Mucosa of gallbladder (tissue), 1 donor: ENCODE data around the gene S100A6. TPM values are rescaled to one million over a fixed set of nuclear protein-coding genes. Genes with fewer than 3 reads are reported as not detected.

Experiments used
- DNase-seq: peaks from one replicate; pipeline ENCODE4 v3.0.0-alpha.2; 2020; ENCODE audit warnings: low spot score
- total RNA-seq: library from RNA; stranded (reverse); gene quantifications from one replicate; pipeline ENCODE4 v1.2.1, GENCODE V29; 2021
- donor health status: DM: no; HTN: no; CAD: no.

S100A6 gene
- total RNA-seq, 1 donor from 2014 or later = 824 TPM

DNA sequence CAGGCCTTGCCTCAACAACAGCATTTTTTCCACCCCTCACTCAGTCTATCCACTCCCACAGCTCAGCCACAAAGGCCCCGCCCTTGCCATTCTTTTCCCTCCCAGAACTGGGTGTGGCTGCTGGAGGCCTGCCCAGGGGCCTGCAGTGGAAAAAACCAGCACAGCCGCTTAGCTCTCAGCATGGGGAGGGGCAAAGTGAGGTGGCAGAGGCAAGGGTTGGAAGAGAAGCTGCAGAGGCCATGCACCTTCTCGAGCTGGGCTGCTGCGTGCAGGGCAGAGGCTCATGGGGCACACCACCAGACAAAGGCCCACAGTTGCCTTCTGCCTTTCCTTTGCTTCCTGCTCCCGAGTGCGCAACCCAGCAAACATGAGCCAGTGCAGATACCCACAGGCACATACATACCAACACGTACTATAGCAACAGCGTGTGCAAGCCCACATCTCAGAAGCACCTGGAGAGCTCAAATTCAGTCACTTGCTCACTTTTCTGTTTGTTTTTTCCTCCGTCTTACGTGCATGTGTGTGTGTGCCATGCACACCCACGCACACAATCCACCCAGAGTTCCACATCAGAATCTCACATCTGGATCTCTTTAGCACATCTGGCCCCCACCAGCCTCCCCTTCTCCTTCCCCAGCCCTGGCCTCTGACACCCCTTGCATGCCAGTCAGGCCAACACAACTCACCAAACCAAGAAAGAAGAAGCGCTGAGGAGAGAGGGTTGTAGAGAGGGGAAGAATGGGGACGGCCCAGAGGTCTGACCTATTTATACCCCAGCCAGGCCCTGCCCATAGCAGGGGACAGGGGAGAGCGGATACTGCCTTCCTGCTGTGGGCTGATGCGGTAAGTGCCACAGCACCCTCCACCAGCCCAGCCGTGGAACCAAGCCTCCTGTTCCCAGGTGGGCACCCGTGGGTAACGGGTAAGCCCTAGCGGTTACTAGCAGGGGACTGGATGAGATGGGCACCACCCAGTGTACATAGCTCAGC lies 9.6 kb upstream of the S100A6 start, which contains the start of gene S100A4:
Gene S100A4, minus strand, starts transcription at position 740 of the 989 bp plus-strand sequence. CDS start 1,012 bp downstream, outside the sequence.
- peak; percentile 95 for DNase-seq

DNA sequence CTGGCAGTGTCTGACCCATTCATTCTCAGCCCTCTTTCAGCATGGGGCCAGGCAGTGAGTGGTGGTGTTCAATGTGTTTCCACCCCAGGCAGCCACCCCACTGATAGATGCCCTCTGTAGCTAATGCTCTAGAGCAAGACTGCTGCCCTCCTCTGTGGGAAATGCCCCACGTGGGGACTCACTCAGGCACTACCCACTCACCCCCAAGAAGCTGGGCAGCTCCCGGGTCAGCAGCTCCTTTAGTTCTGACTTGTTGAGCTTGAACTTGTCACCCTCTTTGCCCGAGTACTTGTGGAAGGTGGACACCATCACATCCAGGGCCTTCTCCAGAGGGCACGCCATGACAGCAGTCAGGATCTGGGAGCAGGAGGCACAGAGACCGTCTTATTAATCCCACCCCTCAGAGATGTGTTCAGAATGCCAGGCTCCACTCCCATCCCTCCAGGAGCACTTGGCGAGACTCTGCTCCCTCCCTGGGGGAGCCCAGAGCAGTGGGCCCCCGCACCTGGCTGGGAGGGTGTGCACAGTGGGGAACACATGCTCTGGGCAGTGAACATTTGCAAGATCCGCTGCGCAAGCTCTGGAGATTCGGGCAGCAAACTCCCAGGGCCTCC lies 8.8 kb upstream of the S100A6 start:
- no peak for DNase-seq

DNA sequence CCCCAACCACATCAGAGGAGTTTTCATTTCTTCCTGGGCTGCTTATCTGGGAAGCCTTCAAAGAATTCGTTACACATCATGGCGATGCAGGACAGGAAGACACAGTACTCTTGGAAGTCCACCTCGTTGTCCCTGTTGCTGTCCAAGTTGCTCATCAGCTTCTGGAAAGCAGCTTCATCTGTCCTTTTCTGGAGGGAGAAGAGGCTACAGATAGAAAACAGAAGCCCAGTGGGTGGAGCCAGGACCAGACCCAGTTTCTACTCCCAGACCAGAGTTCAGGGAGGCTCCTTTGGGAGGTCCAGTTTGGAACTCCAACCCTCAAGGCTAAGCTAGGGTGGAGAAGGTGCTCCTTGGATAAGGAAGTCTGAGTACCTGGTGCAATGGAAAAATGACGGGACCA lies 7.9 kb upstream of the S100A6 start:
- DNase-seq = no peak

DNA sequence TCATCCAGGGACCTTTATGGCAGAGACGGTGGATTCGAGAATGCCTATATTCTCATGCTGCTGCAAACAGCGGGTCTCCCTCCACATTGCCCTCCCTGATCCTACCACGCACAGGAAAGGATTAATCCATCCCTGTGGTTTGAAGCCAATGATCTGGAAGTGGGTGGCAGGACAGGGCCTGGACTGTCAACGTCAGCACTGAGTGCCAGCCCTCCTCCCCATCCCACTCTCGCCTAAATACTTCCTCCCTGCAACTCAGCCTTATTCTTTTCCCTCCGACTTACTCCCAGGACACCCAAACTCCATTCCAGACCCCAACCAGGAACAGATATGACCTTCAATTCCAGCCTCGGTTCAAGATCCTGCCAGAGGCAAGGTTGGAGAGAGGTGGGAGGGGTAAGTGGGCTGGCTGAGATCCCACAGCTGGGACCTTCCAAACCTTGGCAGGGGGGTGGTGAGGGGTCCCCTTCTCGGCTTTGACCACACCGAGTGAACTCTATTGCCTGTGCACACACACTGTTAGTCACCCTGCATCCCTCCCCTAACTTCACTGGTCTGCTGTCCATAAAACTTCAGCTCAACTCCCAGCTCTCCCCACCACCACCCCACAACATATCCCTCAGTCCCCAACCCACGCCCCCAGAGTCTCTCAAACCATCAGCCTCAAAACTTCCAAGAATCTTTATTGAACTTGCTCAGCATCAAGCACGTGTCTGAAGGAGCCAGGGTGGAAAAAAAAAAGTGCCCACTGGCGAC lies 7.3 kb upstream of the S100A6 start:
- no peak for DNase-seq

DNA sequence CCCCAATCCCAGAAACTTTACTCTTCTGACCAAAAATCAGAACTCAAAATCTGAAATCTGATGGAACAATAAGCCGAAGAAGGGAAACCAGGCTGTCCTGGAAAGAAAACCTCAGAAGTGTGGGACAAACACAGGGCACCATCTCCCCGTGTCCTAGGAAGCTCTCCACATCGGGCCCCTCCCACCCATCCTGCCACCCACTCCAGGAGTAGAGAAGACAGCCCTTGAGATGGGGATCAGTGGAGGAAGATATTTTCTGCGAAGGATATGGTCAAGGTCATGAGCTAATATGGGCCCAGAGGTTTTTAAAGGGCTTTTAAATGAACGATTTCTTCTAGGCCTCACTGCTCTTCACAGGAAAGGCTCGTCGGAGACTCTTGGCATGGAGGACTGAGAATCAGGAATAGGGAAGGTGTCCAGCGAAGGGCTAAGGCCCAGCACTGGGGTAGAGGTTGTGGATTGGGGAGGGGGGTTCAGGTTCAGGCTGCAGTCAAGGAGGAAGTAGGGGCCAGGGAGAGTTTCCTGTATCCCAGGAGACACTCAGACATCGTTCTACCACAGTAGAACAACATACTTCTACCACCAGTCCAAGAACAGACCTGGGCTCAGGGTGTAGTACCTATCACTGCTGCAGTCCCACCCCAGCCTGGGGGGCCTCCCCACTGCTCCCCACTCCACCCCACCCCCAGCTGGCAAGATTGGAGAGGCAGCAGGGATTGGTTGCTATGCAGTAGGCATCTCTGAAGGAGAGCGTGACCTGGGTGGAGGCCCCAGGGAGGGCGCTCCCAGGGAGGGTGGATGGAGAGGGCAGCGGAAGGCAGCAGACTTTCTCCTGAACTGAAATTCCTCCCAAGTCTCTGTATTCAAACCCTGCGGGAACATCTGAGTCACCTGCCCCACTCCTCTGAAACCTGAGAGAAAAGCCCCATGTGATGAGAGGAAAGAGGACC lies 6.1 kb upstream of the S100A6 start:
- no peak for DNase-seq

DNA sequence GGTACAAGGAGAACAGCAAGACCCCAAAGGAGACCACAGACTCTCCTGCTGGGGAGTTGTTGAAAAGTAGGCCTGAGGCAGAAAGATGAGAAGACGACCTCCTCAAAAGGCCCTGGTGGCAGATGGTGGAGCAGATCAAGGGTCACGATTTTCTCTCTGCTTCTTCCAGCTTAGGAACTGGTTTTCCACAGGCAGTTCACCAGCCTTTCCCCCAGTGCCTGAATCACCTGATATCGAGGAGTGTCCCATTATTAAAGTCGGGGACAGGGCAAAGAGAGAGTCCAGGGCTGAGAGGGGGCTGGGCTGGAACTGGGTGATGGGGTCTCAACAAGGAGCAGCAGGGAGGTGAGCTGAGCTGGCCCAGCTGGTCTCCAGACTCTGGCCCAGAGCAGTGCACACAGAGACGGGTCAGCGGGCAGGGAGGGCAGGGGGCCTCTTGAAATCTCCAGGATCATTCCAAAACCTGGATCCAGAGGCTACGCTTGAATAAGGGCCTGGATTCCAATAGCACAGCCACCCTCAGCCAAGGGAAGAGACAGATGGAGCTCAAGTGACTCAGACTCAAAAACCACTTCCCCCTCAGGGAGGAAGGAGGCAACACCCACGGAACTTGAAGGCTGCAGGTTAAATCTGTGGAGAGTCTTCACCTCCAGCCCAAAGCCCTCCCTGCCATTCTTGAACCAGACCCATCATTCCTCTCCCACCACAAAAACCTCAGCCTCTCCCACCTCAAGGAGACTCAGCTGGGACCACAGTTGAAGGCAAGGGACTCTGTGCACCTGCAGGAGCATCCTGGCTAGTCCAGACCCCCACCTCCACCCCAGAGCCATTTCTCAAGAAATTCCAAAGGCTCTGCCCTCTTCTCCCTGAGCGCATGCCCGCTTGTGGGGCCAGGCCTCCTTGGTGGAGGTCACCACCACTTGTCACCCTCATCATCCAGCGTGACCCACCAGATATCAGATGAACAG lies 4.9 kb upstream of the S100A6 start, which contains the start of gene S100A5:
Gene S100A5, minus strand, starts transcription at position 541 of the 968 bp plus-strand sequence. CDS start 743 bp downstream, outside the sequence.
- no peak for DNase-seq

DNA sequence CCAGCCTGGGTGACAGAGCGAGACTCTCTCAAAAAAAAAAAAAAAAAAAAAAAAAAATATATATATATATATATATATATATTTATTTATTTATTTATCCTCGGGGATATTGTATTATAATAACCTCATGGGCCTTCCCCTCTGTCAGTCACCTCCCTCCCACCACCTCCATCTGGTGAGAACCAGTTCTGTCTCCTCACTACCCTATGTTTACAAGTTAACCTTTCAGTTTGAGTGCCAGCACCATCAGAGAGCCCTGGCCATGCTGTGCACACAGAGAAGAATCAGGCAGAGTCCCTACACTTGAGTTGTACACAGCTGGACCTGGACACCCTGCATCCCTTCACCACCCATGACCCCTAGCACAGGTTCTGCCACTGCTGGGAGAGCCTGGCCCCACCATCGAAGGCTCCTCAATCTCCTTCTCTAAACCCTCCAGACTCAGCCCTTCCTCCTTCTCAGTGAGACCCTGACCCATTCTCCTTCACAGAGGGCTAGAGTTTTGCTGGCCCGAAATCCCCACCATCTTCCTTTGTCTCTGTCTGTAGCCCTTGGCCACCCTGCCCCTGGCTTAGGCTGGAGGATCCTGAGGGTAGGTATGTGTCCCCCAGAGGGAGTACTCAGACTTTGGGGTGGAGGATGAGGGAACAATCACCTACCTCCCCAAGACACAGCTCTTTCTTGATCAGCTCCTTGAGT lies 3.8 kb upstream of the S100A6 start:
- no peak for DNase-seq

DNA sequence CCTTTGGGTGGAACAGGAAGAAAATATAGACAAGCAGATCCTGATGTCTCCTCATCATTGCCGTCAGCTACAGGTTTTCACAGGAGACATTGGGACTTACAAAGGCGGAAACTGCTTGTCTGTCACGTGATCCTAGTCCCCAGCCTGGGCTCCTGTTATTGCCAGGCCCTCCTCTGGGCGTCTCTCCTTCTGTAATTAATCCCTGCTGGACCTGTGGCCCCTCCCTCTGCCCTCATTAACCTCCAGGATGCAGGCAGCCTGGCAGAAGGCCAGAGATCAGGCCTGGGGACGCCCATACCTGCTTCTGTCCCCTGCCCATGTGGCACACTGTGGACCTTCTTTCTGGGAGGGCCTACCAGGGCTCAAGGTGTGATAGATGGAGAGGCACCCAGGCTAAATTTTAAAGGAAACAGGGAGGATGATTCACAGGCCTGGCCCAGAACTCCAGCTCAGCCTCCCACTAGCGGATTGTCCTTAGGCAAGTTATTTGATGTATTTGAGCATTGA lies 2.6 kb upstream of the S100A6 start:
- DNase-seq = peak; percentile 66

DNA sequence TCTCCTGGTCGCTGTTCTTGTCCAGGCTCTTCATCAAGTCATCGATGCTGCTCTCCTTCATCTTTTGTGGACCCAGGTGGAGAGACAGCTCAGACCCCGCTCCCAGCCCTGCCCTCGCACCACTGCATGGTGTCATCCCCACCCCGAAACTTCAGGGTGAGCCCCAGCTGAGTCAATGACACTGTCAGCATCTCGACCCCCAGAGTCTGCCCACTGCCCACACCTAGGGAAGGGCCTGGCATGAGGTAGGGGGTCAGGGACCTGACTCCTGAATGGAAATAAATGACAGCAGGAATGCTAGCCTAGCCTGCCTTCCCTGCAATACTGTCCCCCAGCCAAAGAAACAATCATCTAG lies 1.6 kb upstream of the S100A6 start:
- DNase-seq = no peak

DNA sequence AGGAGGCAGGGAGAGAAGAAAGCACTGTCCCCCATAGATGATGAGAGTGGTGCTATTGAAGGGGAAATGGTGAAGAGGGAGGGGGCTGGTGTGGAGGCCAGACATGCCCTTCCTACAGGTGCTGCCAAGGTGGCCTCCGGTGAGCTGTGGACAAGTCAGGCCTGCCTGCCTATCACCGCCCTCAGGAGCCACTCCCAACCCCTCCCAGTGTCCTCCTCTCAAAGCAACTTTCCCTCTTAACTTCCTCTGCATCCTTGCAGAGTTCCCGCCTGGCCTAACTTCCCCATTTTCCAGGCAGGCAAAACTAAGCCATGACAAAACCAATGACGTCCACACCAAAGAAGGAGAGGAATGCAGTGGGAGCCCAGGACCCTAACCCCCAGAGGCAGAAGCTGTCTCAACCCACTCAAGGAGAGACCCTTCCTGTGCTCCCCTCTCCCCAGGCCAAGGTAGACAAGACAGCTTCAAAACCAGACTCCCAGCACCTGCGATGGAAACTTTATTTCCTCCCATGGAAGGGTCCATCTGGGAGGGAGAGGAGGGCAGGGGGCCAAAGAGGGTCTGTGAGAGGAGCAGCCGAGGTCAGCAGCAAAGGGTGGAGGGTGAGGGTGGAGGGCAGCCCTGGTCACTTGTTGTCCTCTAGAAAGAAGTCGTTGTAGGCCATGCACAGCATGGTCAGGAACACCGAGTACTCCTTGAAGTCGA lies 1.0 kb upstream of the S100A6 start:
- DNase-seq = no peak

DNA sequence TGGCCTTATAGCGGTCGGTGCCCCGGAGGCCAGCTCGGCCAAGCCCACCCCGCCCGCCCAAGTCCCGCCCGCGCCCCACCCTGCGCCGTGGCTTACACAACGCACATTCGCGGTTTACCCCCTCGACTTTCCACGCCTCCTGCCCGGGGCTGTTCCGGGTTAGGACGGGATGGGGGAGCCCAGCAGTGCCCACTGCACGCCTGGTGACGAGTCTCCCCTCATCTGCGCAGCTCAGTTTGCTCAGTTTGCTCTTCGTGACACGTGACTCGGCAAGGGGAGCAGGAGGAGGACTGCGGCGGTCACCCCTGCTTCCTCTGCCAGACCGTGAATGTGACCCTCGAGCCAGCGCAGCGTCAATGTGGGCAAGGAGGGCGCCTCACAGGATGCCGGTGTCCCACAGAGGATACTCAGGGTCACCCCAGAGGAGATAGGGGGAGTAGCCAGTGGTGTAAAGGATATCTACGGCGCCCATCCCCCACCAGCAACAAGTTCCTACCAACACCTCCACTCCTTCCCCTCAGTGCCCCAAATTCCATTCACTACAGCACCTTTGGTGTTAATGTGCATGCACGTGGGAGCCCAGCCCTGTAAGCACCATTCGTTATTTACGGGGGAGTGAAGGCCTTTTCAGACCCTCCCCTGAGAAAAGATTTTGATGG lies 350 bp upstream of the S100A6 start:
- DNase-seq = peak; percentile 84

DNA sequence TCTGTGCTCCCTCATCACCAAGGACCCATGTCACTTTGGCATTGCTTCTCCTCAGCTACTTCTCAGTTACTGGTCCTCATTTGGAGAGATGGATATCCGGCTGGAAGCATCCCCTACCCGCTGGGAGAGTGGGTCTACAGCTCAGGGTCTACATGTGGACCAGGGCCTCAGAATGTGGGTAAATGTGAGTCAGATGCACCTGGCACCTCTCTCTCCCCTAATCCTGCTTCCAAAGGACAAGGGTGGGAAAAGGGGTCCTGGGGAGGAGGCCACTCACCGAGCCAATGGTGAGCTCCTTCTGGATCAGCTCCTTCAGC lies 908 bp downstream of the S100A6 start:
- no peak for DNase-seq

DNA sequence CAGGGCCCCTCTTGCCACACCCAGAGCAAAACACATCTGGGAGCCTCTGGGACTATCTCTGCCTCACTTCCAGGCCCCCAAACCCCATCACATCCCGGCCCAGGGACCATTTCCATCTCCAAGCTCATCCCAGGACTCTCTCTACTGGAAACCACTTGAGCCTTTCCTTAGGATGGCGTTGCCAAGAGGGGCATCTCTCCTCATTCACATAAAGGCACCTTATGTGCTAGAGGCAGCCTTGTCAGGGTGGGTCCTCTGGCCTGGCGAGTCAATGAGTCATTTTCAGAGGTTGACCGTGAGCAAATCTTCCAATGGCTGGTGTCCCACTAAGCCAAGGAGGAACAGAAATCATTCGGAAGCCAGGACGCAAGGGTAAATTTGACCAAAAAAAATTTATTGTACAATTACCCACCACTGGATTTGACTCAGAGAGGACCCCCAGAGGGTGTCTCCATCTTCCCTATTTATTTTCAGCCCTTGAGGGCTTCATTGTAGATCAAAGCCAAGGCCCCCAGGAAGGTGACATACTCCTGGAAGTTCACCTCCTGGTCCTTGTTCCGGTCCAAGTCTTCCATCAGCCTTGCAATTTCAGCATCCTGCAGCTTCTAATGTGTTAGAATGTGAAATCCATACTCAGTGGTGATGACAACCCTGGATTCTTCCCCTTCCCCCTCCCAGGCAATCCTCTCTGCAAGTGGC lies 1.4 kb downstream of the S100A6 start:
- no peak for DNase-seq

DNA sequence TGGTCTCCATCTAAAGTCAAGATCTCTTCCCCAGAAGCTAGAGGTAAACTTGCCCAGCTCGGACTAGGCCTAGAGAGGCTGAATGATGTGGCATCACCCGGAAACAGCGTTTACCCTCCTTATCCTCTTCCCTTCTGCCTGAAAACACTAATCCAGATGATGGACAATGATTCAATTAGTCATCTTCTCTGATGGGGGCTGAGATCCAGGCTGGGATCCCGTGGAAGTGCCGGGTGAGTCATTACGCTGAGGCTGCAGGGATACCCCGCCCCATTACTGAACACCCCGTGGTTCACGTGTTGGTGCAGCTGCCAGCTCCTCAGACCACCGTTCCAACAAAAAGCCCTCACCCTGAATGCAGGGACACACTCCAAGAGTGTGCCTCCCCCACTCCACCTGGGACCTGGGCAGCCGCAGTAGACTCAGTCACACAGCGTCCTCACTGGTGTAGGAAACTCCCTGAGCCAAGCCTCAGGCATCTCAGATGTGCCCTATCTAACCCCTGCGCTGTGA lies 2.0 kb downstream of the S100A6 start:
- no peak for DNase-seq

DNA sequence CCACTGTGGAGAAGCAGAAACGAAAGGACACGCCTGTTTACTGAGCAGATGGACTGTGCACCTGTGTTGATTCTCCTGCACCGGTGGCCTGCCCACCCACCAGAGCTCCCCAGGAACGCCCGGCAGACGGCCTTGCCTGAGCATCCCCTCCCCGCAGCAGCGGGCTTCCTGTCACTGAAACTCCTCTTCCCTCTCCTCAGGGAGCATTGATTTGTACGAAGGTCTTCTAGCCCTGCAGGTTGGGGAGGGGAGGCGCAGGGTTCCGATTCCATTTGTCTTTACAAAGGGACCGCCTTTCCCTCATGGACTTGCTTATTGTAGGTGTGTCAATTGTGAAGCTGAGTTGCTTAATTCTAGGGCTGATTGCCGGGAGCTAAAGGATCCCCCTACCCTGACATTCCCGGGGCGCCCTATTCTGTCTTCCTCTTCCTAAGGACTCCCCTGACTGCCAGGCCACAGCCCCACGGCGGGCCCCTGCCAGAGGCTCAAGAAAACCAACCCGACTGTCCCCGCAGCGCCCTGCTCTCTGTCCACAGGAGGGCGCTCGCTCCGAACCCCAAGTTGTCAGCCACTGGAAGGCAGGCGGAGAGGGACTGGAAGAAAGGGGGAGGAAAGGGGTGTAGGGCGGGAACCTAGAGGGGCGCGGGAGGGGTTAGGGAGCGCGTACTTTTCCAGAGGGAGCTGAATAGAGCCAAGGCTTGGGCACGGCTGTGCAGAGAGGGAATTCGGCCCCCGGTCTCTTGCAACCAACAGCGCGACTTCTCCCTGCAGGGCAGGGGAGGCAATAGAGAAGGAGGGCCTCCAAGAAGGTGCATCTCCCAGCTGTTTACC lies 2.8 kb downstream of the S100A6 start:
- DNase-seq = peak; percentile 83

DNA sequence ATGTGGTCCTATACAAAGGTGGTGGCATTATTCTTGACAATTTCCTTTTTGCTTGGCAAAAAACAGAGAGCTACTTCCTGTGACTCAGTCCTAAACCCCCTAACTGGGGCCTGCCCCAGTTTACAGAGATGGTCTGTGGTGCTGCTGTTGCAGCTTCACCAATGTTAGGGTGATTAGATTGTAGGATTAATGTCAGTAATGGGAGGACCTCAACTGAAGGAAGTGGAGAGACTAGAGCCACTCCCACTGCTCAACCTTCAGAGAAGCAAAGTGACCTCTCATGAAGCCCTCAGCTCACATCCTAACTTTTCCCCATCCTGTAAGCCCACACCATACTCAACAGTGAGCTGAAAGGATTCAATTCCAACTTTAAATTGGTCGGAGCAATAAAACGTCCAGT lies 3.6 kb downstream of the S100A6 start:
- no peak for DNase-seq
